HG02642 (cell line): ENCODE measurements around the gene ENTREP3.

ENCODE experiments used
- ATAC-seq: cut with Tn5 transposase; IDR thresholded peaks from one replicate; pipeline ENCODE4 v1.9.1; 2021; ENCODE audit warnings: mild to moderate bottlenecking; ENCODE audit not compliant: unreplicated experiment, poor library complexity

The ENTREP3 gene

DNA sequence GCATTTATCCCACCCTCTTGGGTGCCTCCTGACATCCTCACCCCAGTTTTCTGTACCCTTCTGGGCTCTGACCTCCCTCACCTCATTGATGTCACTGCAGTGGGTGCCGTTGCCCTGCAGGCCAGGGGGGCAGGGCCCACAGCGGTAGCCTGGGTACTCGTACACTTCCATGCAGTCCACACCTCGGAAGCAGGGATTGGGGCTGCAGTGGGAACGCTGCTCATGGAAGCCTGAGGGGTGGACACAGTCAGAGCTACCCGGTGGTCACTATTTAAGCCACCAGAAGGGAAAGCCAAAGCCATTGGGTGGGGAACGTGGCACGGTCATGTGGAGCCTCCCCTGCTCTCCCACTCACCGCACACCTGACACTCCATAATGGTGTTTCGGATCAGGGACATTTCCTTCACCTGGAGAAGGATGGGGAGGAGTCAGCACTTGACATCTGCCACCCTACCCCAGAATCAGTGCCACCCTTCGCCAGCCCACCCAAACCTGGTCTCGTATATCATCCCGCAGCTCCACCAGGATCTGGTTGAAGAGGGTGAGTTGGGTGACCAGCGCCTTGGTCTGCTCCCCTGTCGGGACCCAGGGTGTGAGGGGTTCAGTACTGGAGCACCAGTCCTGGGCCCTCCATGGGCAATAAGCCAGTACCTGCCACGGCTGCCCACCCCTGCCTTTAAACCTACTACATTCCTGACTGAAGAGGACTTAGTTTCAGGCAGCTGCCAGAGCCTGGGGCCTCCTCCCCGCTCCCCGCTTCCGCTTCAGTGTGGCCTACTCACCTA is 52.4 kb downstream of the ENTREP3 start:
- no peak for ATAC-seq

DNA sequence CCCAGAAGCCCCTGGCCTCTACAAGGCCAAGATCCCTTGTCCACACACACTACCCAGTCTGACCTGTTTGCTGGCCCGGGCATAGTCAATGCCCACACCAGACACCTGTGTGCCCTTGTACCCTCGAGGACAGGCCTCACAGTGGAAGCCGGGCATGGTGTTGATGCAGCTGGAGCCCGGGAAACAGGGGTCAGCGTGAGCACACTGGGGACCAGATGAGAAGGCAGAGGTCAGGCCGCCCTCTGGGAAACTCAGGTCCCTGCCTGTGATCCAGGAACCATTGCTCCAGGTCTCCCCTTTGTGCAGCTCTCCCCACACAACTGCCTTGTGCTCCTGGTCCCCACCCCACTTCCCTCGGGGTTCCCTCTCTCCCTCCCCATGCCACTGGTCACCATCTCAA is 53.1 kb downstream of the ENTREP3 start:
- ATAC-seq: no peak

DNA sequence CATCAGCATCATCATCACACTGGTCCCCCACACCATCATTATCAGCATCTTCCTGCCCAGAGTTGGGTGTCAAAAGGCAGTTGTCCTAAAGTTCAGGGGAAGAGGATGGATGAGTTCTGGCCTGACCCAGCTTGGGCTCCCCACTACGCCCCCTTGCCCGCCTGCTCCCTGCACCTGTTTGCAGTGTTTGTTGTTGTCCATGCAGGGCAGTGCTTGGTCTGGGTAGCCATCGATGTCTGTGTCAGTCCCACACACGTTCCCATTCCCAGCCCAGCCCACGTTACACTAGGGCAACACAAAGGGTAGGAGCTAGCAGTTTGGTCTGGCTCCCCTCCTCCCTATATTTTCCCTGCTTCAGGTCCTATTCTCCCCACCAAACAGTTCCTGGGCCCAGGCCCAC is 54.4 kb downstream of the ENTREP3 start:
- ATAC-seq: no peak

DNA sequence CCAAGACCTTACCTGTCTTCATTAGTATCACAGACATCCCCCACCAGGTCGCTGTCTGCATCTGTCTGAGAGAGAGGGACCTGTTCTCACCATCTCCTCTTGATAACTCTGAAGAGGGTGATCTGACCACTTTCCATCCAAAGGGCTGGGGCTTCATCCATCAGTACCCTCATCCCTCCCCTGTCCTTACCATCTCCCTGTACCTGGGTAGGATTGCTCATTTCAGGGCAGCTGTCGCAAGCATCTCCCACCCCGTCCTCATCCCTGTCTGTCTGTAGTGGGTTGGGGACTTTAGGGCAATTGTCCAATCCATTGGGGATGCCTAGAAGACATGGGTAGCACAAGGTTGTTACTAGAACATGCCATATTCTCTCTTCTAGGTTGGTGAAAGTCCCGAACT is 55.5 kb downstream of the ENTREP3 start:
- ATAC-seq: no peak

DNA sequence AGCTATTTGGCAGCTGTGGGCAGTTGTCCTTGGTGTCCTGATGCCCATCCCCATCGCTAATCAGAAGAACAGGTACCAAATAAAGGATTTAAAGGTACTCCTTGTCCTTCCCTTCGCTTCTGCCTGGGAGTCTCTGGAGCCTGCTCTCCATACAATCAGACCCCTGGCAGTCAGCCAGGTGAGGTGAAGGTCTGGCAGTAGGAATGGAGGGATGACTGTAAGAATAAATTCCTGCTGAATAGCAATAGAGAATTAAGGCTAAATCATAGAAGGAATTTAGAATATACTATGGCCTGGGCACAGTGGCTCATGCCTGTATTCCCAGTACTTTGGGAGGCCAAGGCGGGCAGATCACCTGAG is 56.8 kb downstream of the ENTREP3 start:
- no peak for ATAC-seq

DNA sequence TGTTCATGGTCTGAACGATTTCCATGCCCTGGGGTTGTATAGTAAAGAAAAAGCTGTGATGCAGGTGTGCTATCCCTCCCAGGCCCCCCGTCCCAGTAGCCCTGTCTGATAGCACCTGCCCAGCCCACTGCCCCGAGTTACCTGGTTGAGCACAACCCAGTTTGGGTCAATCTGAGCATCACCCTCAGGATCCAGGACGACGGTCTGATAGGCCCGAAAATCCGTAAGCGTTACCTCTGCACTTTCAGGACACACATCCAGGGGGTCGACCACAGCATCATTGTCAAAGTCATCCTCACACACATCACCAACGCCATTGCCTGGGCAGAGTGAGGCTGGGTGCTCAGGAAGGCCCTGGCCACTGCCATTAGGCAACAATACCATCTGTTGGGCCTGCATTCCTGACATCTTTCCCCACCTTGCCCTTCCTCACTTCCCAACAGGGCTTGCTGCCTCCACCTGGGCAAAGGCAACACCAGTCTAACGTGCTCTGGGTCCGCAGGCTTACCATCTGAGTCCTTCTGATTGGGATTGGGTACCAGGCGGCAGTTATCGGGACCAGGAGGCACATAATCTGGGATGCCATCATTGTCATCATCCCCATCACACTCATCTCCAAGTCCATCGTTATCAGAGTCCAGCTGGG is 57.3 kb downstream of the ENTREP3 start:
- ATAC-seq: no peak
